Measurements from ENCODE around the gene SERPINB13. TPM values are rescaled to one million over a fixed set of nuclear protein-coding genes. Genes with fewer than 3 reads are reported as not detected.

Gene SERPINB13
- total and polyA plus RNA-seq, 12 donors: 0.10 TPM; not detected in 11

DNA sequence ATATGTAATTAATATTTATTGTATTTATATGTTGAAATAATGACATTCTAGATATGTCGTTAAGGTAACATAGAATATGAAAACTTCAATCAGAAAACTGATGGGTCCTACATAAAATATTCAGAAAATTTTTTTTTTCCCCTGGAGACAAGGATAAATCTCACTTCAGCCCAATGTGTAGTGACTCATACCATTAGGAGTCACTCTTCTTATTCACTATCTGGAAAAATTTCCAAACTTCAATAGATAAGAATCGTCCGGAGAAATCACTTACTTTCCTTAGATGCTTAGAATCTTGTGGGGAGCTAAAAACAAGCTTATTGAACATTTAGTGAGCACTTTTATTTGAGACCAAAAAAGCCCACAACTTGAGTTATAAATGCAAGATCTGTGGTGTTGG is 4.6 kb downstream of the SERPINB13 start:
- intact Hi-C loops (cut with DNase I): no loop called here
- Histone ChIP-seq H3K4me1 (replicated peaks in 1 of 2) (no peaks in the 10 kb centered on the region), H3K27me3 (no peaks in the 10 kb centered on the region), H3K36me3 (replicated peaks in 1 of 2) (no peaks in the 10 kb centered on the region), H3K9me3 (replicated peaks in 1 of 3) (no peaks in the 10 kb centered on the region), H3K4me3 (no peak overlapping the region), H3K27ac (no peak overlapping the region)
- no peak for TF ChIP-seq POLR2A (IDR thresholded peaks at IDR 0.05)
- no peak for TF ChIP-seq CTCF (IDR thresholded peaks at IDR 0.05)
- WGBS, 4 donors: 53 to 65% (median 56%) methylated on average over 3 of the region's 3 CpGs
- DNase-seq: no peak

DNA sequence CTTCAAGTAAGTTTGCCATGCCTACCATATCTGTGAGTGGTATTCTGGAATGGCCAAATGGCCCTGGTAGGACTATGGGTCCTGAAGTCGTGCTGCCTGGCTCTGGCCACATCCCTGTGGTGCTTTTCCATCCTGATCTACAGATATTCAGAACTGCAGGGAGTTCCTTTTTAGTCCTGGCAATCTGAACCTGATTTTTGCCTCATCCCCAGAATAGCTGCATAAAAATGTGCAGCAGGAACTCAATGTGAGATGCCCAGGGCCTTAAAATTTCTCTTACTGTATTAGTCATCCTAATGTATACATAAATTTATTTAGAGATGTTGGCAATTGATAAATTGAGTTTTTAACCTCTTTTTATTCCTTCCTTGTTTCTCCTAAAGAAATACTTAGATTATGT is 5.3 kb downstream of the SERPINB13 start:
- no peaks in the 10 kb centered on the region for H3K36me3 ChIP-seq (replicated peaks in 1 of 2)
- no peak for TF ChIP-seq CTCF (IDR thresholded peaks at IDR 0.05)
- no peak for TF ChIP-seq POLR2A (IDR thresholded peaks at IDR 0.05)
- intact Hi-C loops (cut with DNase I): no loop called here
- H3K4me1 ChIP-seq (replicated peaks in 1 of 2): no peaks in the 10 kb centered on the region
- DNase-seq: no peak
- H3K9me3 ChIP-seq (replicated peaks in 1 of 3): no peaks in the 10 kb centered on the region
- no peak overlapping the region for H3K27ac ChIP-seq
- no peaks in the 10 kb centered on the region for H3K27me3 ChIP-seq
- 50 to 75% (median 61%) methylated on average over 1 of the region's 1 CpG for WGBS, 4 donors
- no peak overlapping the region for H3K4me3 ChIP-seq

GRCh38 chr18:63596964-63597363 is 9.8 kb downstream of the SERPINB13 start:
- H3K36me3 ChIP-seq (replicated peaks in 1 of 2): no peaks in the 10 kb centered on the region
- no peak overlapping the region for H3K4me3 ChIP-seq
- DNase-seq: no peak
- H3K4me1 ChIP-seq (replicated peaks in 1 of 2): no peaks in the 10 kb centered on the region
- H3K9me3 ChIP-seq (replicated peaks in 1 of 3): no peaks in the 10 kb centered on the region
- WGBS, 4 donors: 73 to 81% (median 76%) methylated on average over 14 of the region's 14 CpGs
- TF ChIP-seq POLR2A (IDR thresholded peaks at IDR 0.05): no peak
- TF ChIP-seq CTCF (IDR thresholded peaks at IDR 0.05): no peak
- H3K27ac ChIP-seq: no peak overlapping the region
- H3K27me3 ChIP-seq: no peaks in the 10 kb centered on the region
- intact Hi-C loops (cut with DNase I): no loop called here

GRCh38 chr18:63603355-63603754 is 16.2 kb downstream of the SERPINB13 start:
- no peaks in the 10 kb centered on the region for H3K4me1 ChIP-seq (replicated peaks in 1 of 2)
- no peak overlapping the region for H3K4me3 ChIP-seq
- no peaks in the 10 kb centered on the region for H3K36me3 ChIP-seq (replicated peaks in 1 of 2)
- H3K9me3 ChIP-seq (replicated peaks in 1 of 3): no peaks in the 10 kb centered on the region
- H3K27ac ChIP-seq: no peak overlapping the region
- TF ChIP-seq CTCF (IDR thresholded peaks at IDR 0.05) (no peak), POLR2A (IDR thresholded peaks at IDR 0.05) (no peak)
- 37 to 45% (median 40%) methylated on average over 1 of the region's 1 CpG for WGBS, 4 donors
- intact Hi-C loops (cut with DNase I): no loop called here
- no peaks in the 10 kb centered on the region for H3K27me3 ChIP-seq
- DNase-seq: no peak

Measured in adrenal gland (tissue), 12 donors.